HG02981 (cell line): Measurements from ENCODE around the gene R3HCC1L.
A peak's percentile ranks its signal among the peaks of the same experiment; 100 is the strongest.
"Not testable (repeated sequence)": the region's sequence is repeated elsewhere in the genome, so short reads cannot be mapped to it uniquely, and the experiment has no call there.

Experiments used
- ATAC-seq: cut with Tn5 transposase; IDR thresholded peaks from one replicate; pipeline ENCODE4 v1.9.1; 2021; ENCODE audit warnings: mild to moderate bottlenecking, moderate library complexity; ENCODE audit not compliant: unreplicated experiment

The R3HCC1L gene

DNA sequence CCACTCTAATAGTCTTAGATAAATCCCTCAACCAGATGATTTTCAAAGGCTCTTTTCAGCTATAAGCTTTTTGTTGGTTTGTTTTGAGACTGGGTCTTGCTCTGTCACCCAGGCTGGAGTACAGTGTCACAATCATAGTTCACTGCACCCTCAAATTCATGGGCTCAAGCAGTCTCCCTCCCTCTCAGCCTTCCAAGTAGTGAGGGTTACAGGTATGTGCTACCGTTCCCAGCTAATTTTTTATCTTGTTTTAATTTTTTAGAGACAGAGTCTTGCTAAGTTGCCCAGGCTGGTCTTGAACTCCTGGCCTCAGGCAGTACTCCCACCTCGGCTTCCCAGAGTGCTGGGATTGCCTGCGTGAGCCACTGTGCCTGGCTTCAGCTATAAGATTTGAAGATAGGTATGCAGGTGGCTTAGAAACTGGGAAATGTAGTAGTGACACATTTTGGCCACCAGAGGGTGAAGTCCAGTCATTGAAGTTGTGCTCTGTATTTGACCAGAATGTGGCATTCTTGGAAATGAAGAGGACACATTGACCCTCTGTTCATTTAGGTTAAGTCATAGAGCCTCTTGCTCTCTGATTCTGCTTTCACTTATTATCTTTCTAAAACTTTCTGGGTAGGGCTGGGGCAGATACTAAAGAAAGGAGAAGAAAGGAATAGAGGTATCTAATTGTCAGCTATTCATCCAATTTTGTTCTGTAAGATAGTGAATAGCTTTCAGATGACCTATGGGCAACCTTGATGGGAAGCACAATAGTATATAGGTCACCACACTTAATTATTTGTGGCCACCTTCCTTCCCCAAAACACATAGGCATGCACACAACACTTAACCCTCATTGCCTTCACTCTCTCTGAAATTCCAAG lies 36.0 kb downstream of the R3HCC1L start:
- peak; percentile 39 for ATAC-seq

DNA sequence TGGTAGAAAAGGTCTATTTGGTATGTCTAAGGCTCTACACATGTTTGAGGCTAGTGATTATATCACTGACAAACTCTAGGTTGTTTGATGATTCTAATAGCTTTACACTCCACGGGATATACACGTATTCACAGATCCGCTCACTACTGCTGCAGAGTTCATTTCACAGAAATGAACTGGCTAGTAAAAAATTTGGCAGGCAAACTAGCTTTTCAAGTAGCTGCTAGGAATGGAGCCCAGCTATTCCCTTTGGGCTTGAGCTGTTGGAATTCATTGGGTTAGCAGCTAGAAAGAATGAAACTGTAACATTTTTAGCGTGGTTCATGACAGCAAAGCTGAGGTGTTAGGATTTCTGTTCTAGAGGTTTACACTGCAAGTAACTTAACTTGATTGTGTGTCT lies 37.6 kb downstream of the R3HCC1L start:
- no peak for ATAC-seq

GRCh38 chr10:98172495-98172894 lies 38.0 kb downstream of the R3HCC1L start:
- no peak for ATAC-seq

- no peak for ATAC-seq
Measured at GRCh38 chr10:98173260-98173659, 38.8 kb downstream of the R3HCC1L start.

GRCh38 chr10:98182351-98182915 lies 48.0 kb downstream of the R3HCC1L start:
- not testable (repeated sequence) for ATAC-seq

DNA sequence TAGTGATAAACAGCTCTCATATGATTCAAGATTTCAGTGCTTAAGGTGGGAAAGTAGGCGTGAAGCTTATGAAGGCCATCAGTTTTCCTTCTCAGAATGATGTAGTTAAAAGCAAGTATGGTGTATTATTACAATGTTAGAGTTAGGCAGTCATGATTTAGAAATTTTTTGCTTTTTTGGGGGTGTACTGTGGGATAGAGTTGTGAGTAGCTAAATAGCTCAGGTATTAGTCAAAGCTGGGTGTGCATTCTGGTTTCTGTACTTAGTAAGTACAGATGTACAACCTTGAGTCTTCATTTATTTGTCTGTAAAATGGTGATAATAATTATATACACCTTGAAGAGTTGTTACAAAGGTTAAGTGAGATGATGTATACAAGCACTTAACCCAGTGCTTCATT lies 52.2 kb downstream of the R3HCC1L start:
- ATAC-seq: no peak

DNA sequence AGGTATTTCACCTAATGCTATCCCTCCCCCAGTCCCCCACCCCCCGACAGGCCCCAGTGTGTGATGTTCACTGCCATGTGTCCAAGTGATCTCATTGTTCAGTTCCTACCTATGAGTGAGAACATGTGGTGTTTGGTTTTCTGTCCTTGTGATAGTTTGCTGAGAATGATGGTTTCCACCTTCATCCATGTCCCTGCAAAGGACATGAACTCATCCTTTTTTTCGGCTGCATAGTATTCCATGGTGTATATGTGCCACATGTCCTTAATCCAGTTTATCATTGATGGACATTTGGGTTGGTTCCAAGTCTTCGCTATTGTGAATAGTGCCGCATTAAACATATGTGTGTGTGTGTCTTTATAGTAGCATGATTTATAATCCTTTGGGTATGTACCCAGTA lies 56.3 kb downstream of the R3HCC1L start:
- ATAC-seq: not testable (repeated sequence)

DNA sequence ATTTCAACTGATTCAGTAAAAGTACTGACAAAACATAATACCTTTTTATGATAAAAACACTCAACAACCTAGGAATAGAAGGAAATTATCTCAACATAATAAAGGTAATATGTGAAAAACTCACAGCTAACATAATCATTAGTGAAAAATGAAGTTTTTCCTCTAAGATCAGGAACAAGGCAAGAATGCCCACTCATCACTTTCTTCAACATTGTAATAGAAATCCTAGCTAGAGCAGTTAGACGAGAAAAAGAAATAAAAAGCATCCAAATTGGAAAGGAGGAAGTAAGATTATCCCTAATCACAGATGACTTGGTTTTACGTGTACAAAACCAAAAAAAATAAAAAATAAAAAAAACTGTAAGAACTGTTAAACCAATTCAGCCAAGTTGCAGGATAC lies 58.6 kb downstream of the R3HCC1L start:
- ATAC-seq: no peak

DNA sequence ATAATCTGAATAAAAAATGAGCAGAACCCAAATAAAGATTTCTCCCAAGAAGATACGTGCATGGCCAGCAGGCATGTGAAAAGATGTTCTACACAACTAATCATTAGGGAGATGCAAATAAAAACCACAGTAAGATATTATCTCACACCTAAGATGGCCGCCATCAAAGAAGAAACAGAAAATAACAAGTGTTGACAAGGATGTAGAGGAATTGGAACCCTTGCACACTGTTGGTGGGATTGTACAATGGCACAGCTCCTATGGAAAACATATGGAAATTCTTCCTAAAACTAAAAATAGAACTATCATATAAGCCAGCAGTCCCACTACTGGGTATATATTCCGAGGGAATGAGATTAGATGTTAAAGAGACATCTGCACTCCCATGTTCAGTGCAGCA lies 60.2 kb downstream of the R3HCC1L start:
- ATAC-seq: no peak

DNA sequence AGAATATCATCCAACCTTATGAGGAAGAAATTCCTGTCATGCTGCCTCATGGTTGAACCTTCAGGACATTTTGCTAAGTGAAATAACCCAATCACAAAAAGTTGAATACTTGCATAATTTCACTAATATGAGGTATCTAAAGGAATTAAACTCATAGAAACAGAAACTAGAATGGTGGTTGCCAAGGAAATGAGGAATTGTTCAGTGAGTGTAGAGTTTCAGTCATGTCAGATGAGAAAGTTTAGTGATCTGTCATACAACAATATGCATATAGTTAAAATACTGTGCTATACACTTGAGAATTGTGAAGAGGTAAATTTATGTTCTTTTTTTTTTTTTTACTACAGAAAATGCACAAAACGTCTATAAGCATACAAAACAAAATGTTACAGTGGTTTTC lies 60.7 kb downstream of the R3HCC1L start:
- ATAC-seq: peak; percentile 77

- no peak for ATAC-seq
Measured at GRCh38 chr10:98196985-98197384, 62.5 kb downstream of the R3HCC1L start.

- ATAC-seq: no peak
Measured at GRCh38 chr10:98201760-98202159, 67.3 kb downstream of the R3HCC1L start.

DNA sequence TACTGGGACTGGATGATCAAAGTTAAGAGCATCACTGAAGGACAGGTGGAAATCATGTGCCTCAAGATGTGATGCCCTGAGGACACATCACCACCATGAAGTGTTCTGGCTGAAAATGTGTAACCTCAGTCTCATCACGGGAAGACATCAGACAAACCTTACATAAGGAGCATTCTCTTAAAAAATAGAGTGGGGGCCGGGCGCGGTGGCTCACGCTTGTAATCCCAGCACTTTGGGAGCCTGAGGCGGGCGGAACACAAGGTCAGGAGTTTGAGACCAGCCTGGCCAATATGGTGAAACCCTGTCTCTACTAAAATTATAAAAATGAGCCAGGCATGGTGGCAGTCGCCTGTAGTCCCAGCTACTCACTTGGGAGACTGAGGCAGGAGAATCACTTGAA lies 67.9 kb downstream of the R3HCC1L start:
- ATAC-seq: no peak

DNA sequence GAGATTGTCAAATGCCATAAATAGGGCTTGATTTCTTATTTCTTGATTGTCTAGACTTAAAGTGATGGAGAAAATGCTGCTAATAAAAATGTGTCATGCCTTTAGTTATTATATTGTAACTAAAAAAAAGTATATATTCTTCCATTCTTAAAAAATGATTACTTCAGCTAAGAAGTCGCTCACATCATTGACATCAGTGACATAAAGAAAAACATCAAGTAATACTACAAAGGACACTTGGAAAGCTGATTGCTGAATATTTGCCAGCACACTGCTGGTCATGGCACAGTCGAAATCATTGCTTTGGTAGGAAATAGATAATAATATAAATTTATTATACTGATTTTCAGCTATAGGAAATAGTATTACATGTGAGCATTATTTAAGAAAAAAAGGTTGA lies 70.9 kb downstream of the R3HCC1L start:
- no peak for ATAC-seq

- ATAC-seq: no peak
Measured at GRCh38 chr10:98208925-98209324, 74.5 kb downstream of the R3HCC1L start.

GRCh38 chr10:98209441-98209840 lies 75.0 kb downstream of the R3HCC1L start:
- ATAC-seq: no peak

DNA sequence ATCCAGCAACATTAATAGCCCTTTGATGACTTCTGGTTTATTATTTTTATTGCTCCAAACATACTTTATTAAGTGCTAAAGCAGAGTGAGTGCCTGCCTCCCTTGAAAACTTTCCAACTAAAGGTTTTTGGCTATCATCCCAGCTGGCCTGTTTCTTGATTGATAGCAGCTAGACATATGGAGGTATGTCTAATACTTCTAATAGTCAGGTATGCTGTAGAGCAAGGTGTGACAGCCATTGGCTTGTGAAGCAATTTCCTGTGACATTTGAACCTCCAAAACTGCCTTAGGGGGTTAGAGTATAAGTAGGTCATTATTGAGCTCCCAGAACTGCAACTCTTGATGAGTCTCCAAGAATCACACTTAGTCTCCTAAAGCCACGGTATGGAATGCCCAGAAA lies 77.7 kb downstream of the R3HCC1L start:
- no peak for ATAC-seq

- no peak for ATAC-seq
Measured at GRCh38 chr10:98213740-98214139, 79.3 kb downstream of the R3HCC1L start.

GRCh38 chr10:98215373-98215772 lies 80.9 kb downstream of the R3HCC1L start:
- no peak for ATAC-seq

DNA sequence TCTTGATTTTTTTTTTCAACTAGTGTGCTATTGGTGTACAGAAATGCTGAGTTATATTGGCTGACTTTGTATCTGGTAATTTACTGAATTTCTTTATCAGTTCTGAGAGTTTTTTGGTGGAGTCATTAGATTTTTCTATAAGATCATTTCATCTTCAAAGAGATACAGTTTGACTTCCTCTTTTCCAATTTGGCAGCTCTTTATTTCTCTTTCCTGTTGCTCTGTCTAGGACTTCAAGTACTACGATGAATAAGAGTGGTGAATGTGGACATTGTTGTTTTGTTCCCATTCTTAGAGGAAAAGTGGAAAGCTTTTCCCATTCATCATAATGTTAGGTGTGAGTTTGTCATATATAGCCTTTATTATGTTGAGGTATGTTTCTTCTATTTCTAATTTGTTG lies 83.3 kb downstream of the R3HCC1L start:
- ATAC-seq: no peak

GRCh38 chr10:98223874-98224273 lies 89.4 kb downstream of the R3HCC1L start:
- no peak for ATAC-seq

DNA sequence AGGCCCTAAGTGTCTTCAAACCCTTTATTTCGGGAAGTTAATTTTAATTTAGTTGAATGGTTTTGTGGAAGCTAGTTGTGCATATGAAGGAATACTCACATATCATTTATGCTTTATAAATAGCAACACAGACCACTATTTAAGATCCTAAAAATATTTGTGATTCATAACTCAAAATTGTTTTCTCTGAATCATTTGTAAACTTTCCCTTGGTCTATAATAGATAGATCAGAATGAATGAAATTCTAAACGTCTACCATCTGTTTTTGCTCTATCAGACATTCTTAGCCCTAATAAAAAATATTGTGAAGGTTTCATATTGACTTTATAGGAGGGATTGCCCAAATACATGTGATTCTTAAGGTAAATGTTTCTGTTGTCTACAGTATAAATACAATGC lies 90.1 kb downstream of the R3HCC1L start:
- no peak for ATAC-seq

GRCh38 chr10:98224996-98225395 lies 90.5 kb downstream of the R3HCC1L start:
- ATAC-seq: no peak
